A549 (cell line): ENCODE results near the gene ZSCAN5A. TPM values are rescaled to one million over a fixed set of nuclear protein-coding genes. Genes with fewer than 3 reads are reported as not detected.
A peak's percentile ranks its signal among the peaks of the same experiment; 100 is the strongest.

Source experiments
- ATAC-seq, 2 experiments: fragments of 200-7000 bp in 1 of 2; fragments of >200 bp in 1 of 2; cut with Nextera tagmentation in 1 of 2; cut with Tn5 transposase in 1 of 2; 3 replicates each; pipeline versions ENCODE4 v1.8.0 to v1.9.1; 2018 to 2020; ENCODE audit warnings: mild to moderate bottlenecking in 1 of 2, moderate library complexity in 1 of 2
- CTCF ChIA-PET: fragments of 300-600 bp; sonication (Branson Sonifier 250); formaldehyde crosslinking; extraction: SDS; loops from one replicate; lab custom pipeline; 2021; ENCODE audit warnings: antibody characterized with exemption, inconsistent platforms; lab: Yijun Ruan, JAX
- POLR2A ChIA-PET: fragments of 350-600 bp; formaldehyde crosslinking; extraction: SDS; loops from one replicate; lab custom pipeline; 2021; ENCODE audit warnings: antibody characterized with exemption, inconsistent platforms; lab: Yijun Ruan, JAX
- DNase-seq, 2 experiments: peaks; one replicate each; pipeline versions ENCODE4 v3.0.0 to v3.0.0-alpha.2; 2011 to 2016; ENCODE audit warnings: low read depth in 1 of 2, low spot score in 1 of 2
- FAIRE-seq: peaks from 2 replicates; lab custom pipeline; 2011; peaks lifted over from hg19 to GRCh38; lab: Jason Lieb, UNC
- H3K27ac ChIP-seq, 2 experiments: fragments of >200 bp; sonication (Bioruptor Twin); formaldehyde crosslinking; 3 replicates each; pipeline ENCODE4 v1.5.1; 2016 to 2017
- H3K4me1 ChIP-seq: fragments of >200 bp; sonication (Bioruptor Twin); formaldehyde crosslinking; 3 replicates; pipeline ENCODE4 v1.6.1; 2016
- H3K4me2 ChIP-seq: fragments of >200 bp; sonication (Bioruptor Twin); formaldehyde crosslinking; 3 replicates; pipeline ENCODE4 v1.6.1; 2016
- H3K4me3 ChIP-seq: fragments of >200 bp; sonication (Bioruptor Twin); formaldehyde crosslinking; 3 replicates; pipeline ENCODE4 v1.5.1; 2016
- H3K9me3 ChIP-seq: fragments of >200 bp; sonication (Bioruptor Twin); formaldehyde crosslinking; 3 replicates; pipeline ENCODE4 v1.6.1; 2016
- CEBPB ChIP-seq, 2 experiments: fragments of >200 bp in 1 of 2; sonication (Bioruptor Twin) in 1 of 2; formaldehyde crosslinking in 1 of 2; IDR thresholded peaks; 2 replicates each; pipeline ENCODE4 v1.6.1; 2012 to 2016
- CHD2 ChIP-seq: fragments of 150-350 bp; IDR thresholded peaks from 2 replicates; pipeline ENCODE4 v1.6.1; 2014; ENCODE audit warnings: low read length; ENCODE audit not compliant: partially characterized antibody
- EHMT2 ChIP-seq: fragments of 200-600 bp; sonication (generic); IDR thresholded peaks from 2 replicates; pipeline ENCODE4 v1.6.1; 2016; ENCODE audit warnings: antibody characterized with exemption, low read depth, mild to moderate bottlenecking, moderate library complexity
- FOSL2 ChIP-seq, 2 experiments: fragments of 450-650 bp in 1 of 2; fragments of >200 bp in 1 of 2; sonication (Bioruptor Twin) in 1 of 2; formaldehyde crosslinking; IDR thresholded peaks; 2 replicates each; pipeline versions ENCODE4 v1.5.0 to v1.6.1; 2016 to 2020; ENCODE audit warnings: mild to moderate bottlenecking in 1 of 2, moderate library complexity in 1 of 2
- FOXS1 ChIP-seq: fragments of 250-450 bp; sonication (Bioruptor Pico); IDR thresholded peaks from 2 replicates; pipeline ENCODE4 v1.5.0; 2020; ENCODE audit warnings: mild to moderate bottlenecking, moderate library complexity
- JUN ChIP-seq, 2 experiments: fragments of >200 bp; sonication (Bioruptor Twin); formaldehyde crosslinking; IDR thresholded peaks; 2 replicates in 1 of 2; 3 replicates in 1 of 2; pipeline ENCODE4 v1.6.1; 2016 to 2017
- KDM1A ChIP-seq: fragments of 200-600 bp; sonication (generic); IDR thresholded peaks from 2 replicates; pipeline ENCODE4 v1.6.1; 2016; ENCODE audit warnings: low read depth, mild to moderate bottlenecking
- MAFK ChIP-seq: fragments of 450-650 bp; IDR thresholded peaks from 2 replicates; pipeline ENCODE4 v1.6.1; 2014; ENCODE audit not compliant: partially characterized antibody
- NFE2L2 ChIP-seq: fragments of 150-350 bp; conservative IDR thresholded peaks from 2 replicates; pipeline ENCODE4 v1.6.1; 2014; ENCODE audit warnings: low read length
- NPAS2 ChIP-seq: fragments of 250-450 bp; sonication (Bioruptor Pico); IDR thresholded peaks from 2 replicates; pipeline ENCODE4 v1.8.0; 2022; ENCODE audit warnings: mild to moderate bottlenecking, moderate library complexity, borderline replicate concordance
- NR3C1 ChIP-seq: fragments of >200 bp; sonication (Bioruptor Twin); formaldehyde crosslinking; IDR thresholded peaks from 3 replicates; pipeline ENCODE4 v1.6.1; 2017
- RAD21 ChIP-seq, 2 experiments: fragments of >200 bp in 1 of 2; sonication (Bioruptor Twin) in 1 of 2; formaldehyde crosslinking in 1 of 2; IDR thresholded peaks in 1 of 2; conservative IDR thresholded peaks in 1 of 2; 2 replicates in 1 of 2; 3 replicates in 1 of 2; pipeline ENCODE4 v1.6.1; 2012 to 2018; ENCODE audit warnings: inconsistent platforms in 1 of 2
- RCOR1 ChIP-seq: fragments of 150-350 bp; IDR thresholded peaks from 2 replicates; pipeline ENCODE4 v1.6.1; 2014; ENCODE audit warnings: antibody characterized with exemption, low read length, low read depth
- RFX5 ChIP-seq: fragments of 450-650 bp; IDR thresholded peaks from 2 replicates; pipeline ENCODE4 v1.7.1; 2014; ENCODE audit warnings: antibody characterized with exemption, mild to moderate bottlenecking, moderate library complexity
- SMC3 ChIP-seq: fragments of >200 bp; sonication (Bioruptor Twin); formaldehyde crosslinking; IDR thresholded peaks from 3 replicates; pipeline ENCODE4 v1.6.1; 2018; ENCODE audit warnings: inconsistent platforms
- SREBF2 ChIP-seq: fragments of 450-650 bp; IDR thresholded peaks from 2 replicates; pipeline ENCODE4 v1.6.1; 2014; ENCODE audit warnings: mild to moderate bottlenecking, moderate library complexity
- TP53 ChIP-seq: fragments of 250-450 bp; sonication (Bioruptor Pico); IDR thresholded peaks from 2 replicates; pipeline ENCODE4 v1.5.0; 2021; ENCODE audit warnings: mild to moderate bottlenecking, moderate library complexity
- ZC3H11A ChIP-seq: fragments of 450-650 bp; IDR thresholded peaks from 2 replicates; pipeline ENCODE4 v1.6.1; 2014; ENCODE audit warnings: antibody characterized with exemption, mild to moderate bottlenecking
- ZSCAN20 ChIP-seq: fragments of 250-450 bp; sonication (Bioruptor Pico); IDR thresholded peaks from 2 replicates; pipeline ENCODE4 v1.8.0; 2022; ENCODE audit warnings: mild to moderate bottlenecking, moderate library complexity
- WGBS: methylation state at CpG from one replicate; pipeline ENCODE4 v1.1.6; 2017; ENCODE audit errors: missing lambda C conversion rate; 5-methylcytosine and 5-hydroxymethylcytosine counted together
- polyA plus RNA-seq, 4 experiments: library from polyadenylated mRNA; depleted of rRNA in 3 of 4; stranded (reverse); fragments of >200 nt; fragmentation: RNase III in 1 of 4; extraction: RNeasy Plus Mini Kit Qiagen cat#74134 plus additional on column Dnase treatment in 1 of 4; gene quantifications; 2 replicates in 3 of 4; 3 replicates in 1 of 4; pipeline ENCODE4 v1.2.3, GENCODE V29; 2011 to 2017
- TF ChIP-seq, protein P1 (sequence below): fragments of >200 bp; sonication (Bioruptor Twin); formaldehyde crosslinking; IDR thresholded peaks from 3 replicates; pipeline ENCODE4 v1.6.1; 2016
- TF ChIP-seq, protein P2 (sequence below): fragments of 200-600 bp; sonication (generic); IDR thresholded peaks from 2 replicates; pipeline ENCODE4 v1.6.1; 2016; ENCODE audit warnings: antibody characterized with exemption, mild to moderate bottlenecking, moderate library complexity
- TF ChIP-seq, protein P3 (sequence below): fragments of >200 bp; sonication (Bioruptor Twin); formaldehyde crosslinking; IDR thresholded peaks from 3 replicates; pipeline ENCODE4 v1.5.1; 2016

ZSCAN5A gene
- polyA plus RNA-seq, 2 of the 4 experiments (the other 2 are of a cell fraction) = 10.8 to 13.3 TPM

DNA sequence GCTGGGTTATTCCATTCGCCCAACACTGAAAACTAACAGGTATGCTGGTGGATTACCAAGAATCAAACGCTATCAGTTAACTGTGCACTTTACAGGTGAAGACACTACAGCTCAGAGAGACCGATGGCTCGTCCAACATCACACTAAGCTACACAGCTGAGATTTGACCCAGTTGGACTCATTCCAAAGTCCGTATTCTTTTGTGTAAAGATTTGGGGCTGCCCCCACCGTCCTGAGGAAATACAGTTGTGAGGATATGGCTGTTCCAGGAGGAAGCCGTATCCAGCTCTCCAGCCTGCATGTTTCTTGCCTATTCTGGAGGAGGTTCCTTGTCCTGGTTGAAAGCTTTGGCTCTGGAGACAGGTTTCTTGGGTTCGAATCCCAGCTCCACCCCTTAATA, 4.2 kb downstream of the ZSCAN5A start:
- no peak for ATAC-seq
- TF ChIP-seq, protein P1, sequence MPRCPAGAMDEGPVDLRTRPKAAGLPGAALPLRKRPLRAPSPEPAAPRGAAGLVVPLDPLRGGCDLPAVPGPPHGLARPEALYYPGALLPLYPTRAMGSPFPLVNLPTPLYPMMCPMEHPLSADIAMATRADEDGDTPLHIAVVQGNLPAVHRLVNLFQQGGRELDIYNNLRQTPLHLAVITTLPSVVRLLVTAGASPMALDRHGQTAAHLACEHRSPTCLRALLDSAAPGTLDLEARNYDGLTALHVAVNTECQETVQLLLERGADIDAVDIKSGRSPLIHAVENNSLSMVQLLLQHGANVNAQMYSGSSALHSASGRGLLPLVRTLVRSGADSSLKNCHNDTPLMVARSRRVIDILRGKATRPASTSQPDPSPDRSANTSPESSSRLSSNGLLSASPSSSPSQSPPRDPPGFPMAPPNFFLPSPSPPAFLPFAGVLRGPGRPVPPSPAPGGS = no peak
- no peak for TF ChIP-seq MAFK
- no peak for TF ChIP-seq ZSCAN20 (CRISPR knock-in tag)
- no peak for TF ChIP-seq CHD2
- TF ChIP-seq, protein P2, sequence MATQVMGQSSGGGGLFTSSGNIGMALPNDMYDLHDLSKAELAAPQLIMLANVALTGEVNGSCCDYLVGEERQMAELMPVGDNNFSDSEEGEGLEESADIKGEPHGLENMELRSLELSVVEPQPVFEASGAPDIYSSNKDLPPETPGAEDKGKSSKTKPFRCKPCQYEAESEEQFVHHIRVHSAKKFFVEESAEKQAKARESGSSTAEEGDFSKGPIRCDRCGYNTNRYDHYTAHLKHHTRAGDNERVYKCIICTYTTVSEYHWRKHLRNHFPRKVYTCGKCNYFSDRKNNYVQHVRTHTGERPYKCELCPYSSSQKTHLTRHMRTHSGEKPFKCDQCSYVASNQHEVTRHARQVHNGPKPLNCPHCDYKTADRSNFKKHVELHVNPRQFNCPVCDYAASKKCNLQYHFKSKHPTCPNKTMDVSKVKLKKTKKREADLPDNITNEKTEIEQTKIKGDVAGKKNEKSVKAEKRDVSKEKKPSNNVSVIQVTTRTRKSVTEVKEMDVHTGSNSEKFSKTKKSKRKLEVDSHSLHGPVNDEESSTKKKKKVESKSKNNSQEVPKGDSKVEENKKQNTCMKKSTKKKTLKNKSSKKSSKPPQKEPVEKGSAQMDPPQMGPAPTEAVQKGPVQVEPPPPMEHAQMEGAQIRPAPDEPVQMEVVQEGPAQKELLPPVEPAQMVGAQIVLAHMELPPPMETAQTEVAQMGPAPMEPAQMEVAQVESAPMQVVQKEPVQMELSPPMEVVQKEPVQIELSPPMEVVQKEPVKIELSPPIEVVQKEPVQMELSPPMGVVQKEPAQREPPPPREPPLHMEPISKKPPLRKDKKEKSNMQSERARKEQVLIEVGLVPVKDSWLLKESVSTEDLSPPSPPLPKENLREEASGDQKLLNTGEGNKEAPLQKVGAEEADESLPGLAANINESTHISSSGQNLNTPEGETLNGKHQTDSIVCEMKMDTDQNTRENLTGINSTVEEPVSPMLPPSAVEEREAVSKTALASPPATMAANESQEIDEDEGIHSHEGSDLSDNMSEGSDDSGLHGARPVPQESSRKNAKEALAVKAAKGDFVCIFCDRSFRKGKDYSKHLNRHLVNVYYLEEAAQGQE = no peak
- no peak for TF ChIP-seq NFE2L2
- TF ChIP-seq FOSL2 (IDR thresholded peaks at IDR 0.05) = no peak
- TF ChIP-seq FOSL2 (CRISPR knock-in tag; IDR thresholded peaks at IDR 0.05) = no peak
- ChIA-PET POLR2A (no interaction called here), CTCF (interaction anchor here (1.5 kb wide), 1 partner anchor 23 kb away, joined by 4 read pairs; no protein-coding TSS in a partner anchor)
- no peak for DNase-seq
- H3K27ac ChIP-seq = no peak overlapping the region
- FAIRE-seq = no peak
- no peak overlapping the region for H3K4me3 ChIP-seq
- peaks cover 5% of the 10 kb centered on the region; the same call in 1 of the 3 replicates for H3K4me1 ChIP-seq
- no peak overlapping the region for H3K4me2 ChIP-seq
- 88% methylated on average over 8 of the region's 8 CpGs for WGBS
- peaks cover 5% of the 10 kb centered on the region; the same call in 1 of the 3 replicates for H3K9me3 ChIP-seq

DNA sequence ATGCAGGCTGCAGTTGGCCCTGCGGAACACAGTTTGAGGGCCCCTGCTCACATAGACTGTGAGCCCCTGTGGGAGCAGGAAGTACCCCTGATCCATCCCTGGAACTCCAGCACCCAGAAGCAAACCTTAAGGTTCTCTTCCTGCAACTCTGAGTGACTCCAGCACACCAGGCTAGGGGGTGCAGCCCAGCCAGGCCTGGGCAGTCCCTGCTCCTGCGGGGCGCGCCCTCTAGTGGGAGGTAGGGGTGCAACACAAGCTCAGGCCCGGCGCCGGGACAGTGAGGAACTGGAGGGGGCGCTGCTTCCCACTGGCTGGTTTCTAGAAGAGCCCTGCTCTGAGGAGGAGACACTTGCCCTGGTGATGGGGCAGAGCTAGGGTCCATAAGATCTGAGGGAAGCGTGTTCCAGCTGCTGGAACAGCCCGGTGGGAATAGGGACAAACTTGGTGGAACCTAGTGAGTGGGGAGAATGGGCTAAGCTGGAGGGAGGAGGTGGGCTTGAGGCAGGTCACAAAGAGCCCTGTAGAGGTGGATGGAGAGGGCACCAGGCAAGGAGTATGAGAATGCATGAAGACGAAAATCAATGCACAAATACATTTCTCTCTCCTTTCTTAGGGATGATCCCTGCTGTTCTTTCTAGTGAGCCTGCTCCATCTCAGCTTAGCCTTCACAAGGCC, 5.0 kb downstream of the ZSCAN5A start:
- 77% methylated on average over 11 of the region's 11 CpGs for WGBS
- Histone ChIP-seq H3K4me3 (no peak overlapping the region), H3K27ac (no peak overlapping the region), H3K4me2 (no peak overlapping the region), H3K4me1 (peaks cover 5% of the 10 kb centered on the region; the same call in 1 of the 3 replicates), H3K9me3 (peaks cover 5% of the 10 kb centered on the region; the same call in 1 of the 3 replicates)
- ChIA-PET CTCF (interaction anchor here (0.6 to 1.5 kb wide), 6 partner anchors 9 to 1973 kb away, joined by 3 to 4 read pairs (median 3); no protein-coding TSS in a partner anchor), POLR2A (no interaction called here)
- no peak for FAIRE-seq
- TF ChIP-seq SMC3 = no peak
- TF ChIP-seq, protein P3, sequence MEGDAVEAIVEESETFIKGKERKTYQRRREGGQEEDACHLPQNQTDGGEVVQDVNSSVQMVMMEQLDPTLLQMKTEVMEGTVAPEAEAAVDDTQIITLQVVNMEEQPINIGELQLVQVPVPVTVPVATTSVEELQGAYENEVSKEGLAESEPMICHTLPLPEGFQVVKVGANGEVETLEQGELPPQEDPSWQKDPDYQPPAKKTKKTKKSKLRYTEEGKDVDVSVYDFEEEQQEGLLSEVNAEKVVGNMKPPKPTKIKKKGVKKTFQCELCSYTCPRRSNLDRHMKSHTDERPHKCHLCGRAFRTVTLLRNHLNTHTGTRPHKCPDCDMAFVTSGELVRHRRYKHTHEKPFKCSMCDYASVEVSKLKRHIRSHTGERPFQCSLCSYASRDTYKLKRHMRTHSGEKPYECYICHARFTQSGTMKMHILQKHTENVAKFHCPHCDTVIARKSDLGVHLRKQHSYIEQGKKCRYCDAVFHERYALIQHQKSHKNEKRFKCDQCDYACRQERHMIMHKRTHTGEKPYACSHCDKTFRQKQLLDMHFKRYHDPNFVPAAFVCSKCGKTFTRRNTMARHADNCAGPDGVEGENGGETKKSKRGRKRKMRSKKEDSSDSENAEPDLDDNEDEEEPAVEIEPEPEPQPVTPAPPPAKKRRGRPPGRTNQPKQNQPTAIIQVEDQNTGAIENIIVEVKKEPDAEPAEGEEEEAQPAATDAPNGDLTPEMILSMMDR = peak; percentile 43
- TF ChIP-seq ZSCAN20 (CRISPR knock-in tag) = no peak
- ATAC-seq = peak; percentile 40 to 81; a peak in 3 of 6 replicates
- peak in 1 of 2 experiments; percentile 64 for DNase-seq

DNA sequence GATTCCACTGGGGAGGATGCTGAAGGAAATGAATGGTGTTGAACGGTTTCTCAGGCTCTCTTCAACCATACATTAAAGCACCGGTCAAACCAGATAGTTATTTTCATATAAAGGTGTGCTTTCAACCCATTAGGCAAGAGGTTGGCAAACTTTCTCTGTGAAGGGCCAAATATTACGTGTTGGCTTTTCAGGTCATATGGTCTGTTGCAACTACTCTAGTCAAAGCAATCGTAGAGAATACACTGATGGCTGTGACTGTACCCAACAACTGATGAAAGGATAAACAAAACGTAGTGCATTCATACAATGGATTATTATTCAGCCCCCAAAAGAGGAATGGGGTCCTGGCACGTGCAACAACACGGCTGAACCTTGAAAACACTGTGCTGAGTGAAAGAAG, 5.8 kb downstream of the ZSCAN5A start:
- FAIRE-seq = no peak
- no peak for ATAC-seq
- H3K4me1 ChIP-seq = peaks cover 4% of the 10 kb centered on the region; the same call in 1 of the 3 replicates
- ChIA-PET CTCF (no interaction called here), POLR2A (no interaction called here)
- no peak for DNase-seq
- H3K4me3 ChIP-seq = no peak overlapping the region
- no peak overlapping the region for H3K27ac ChIP-seq
- WGBS = 80% methylated on average over 7 of the region's 7 CpGs
- H3K4me2 ChIP-seq = no peak overlapping the region
- H3K9me3 ChIP-seq = peaks cover 5% of the 10 kb centered on the region; the same call in 1 of the 3 replicates
- TF ChIP-seq JUN (IDR thresholded peaks at IDR 0.05) (no peak), SREBF2 (no peak), SMC3 (no peak), KDM1A (no peak), ZC3H11A (no peak), EHMT2 (no peak), NPAS2 (no peak), NFE2L2 (no peak), RAD21 (conservative IDR thresholded peaks at IDR 0.05 in 1 of 2, IDR thresholded peaks at IDR 0.05 in 1 of 2) (no peak), TP53 (CRISPR knock-in tag) (no peak), RCOR1 (no peak), RFX5 (no peak), FOXS1 (CRISPR knock-in tag) (no peak), NR3C1 (no peak), CEBPB (IDR thresholded peaks at IDR 0.05) (no peak)
- TF ChIP-seq, protein P3 = no peak
